OCI-M2 (cell line): ENCODE results near the gene SNF8.

Experiments used
- DNase-seq: peaks from one replicate; lab custom pipeline; 2025; ENCODE audit not compliant: unreplicated experiment; lab: John Stamatoyannopoulos, UW

SNF8 gene

GRCh38 chr17:48929812-48930165, 14.9 kb downstream of the SNF8 start:
- no peak for DNase-seq

- no peak for DNase-seq
Observed at GRCh38 chr17:48928876-48929811, 15.5 kb downstream of the SNF8 start.

GRCh38 chr17:48927978-48928745, 16.5 kb downstream of the SNF8 start:
- DNase-seq: no peak

- no peak for DNase-seq
Observed at GRCh38 chr17:48925991-48926342, 18.7 kb downstream of the SNF8 start.

GRCh38 chr17:48925251-48925990, 19.2 kb downstream of the SNF8 start:
- no peak for DNase-seq

- DNase-seq: no peak
Observed at GRCh38 chr17:48915459-48916282, 29.0 kb downstream of the SNF8 start.

GRCh38 chr17:48912476-48912875, 32.2 kb downstream of the SNF8 start:
- DNase-seq: no peak

- DNase-seq: no peak
Observed at GRCh38 chr17:48910370-48910769, 34.3 kb downstream of the SNF8 start.

GRCh38 chr17:48909783-48910182, 34.9 kb downstream of the SNF8 start:
- DNase-seq: no peak

GRCh38 chr17:48908853-48909394, 35.7 kb downstream of the SNF8 start:
- no peak for DNase-seq

- DNase-seq: peak; percentile 83
Observed at GRCh38 chr17:48908047-48908843, 36.4 kb downstream of the SNF8 start, which contains the start of gene UBE2Z. Gene UBE2Z, plus strand, starts transcription at chr17:48908407. Its CDS starts 97 bp downstream, at chr17:48908504.

GRCh38 chr17:48907713-48908046, 37.0 kb downstream of the SNF8 start:
- DNase-seq: no peak

- DNase-seq: no peak
Observed at GRCh38 chr17:48905987-48906515, 38.6 kb downstream of the SNF8 start.

- no peak for DNase-seq
Observed at GRCh38 chr17:48904428-48904827, 40.2 kb downstream of the SNF8 start.

GRCh38 chr17:48903401-48903800, 41.2 kb downstream of the SNF8 start:
- no peak for DNase-seq

GRCh38 chr17:48901241-48901640, 43.4 kb downstream of the SNF8 start:
- no peak for DNase-seq

- no peak for DNase-seq
Observed at GRCh38 chr17:48894886-48895285, 49.8 kb downstream of the SNF8 start.

- no peak for DNase-seq
Observed at GRCh38 chr17:48893646-48894508, 50.8 kb downstream of the SNF8 start.
